HG03521 (cell line): ENCODE results near the gene CAD.

ENCODE experiments used
- ATAC-seq: cut with Tn5 transposase; IDR thresholded peaks from one replicate; pipeline ENCODE4 v1.9.1; 2021; ENCODE audit warnings: mild to moderate bottlenecking, moderate library complexity; ENCODE audit not compliant: unreplicated experiment

The CAD gene

GRCh38 chr2:27222407-27222806, 5.2 kb downstream of the CAD start:
- no peak for ATAC-seq

- ATAC-seq: no peak
Measured at GRCh38 chr2:27223416-27223815, 6.2 kb downstream of the CAD start.

- ATAC-seq: no peak
Measured at GRCh38 chr2:27225526-27225925, 8.4 kb downstream of the CAD start.

GRCh38 chr2:27227501-27227900, 10.3 kb downstream of the CAD start:
- no peak for ATAC-seq

GRCh38 chr2:27231921-27232320, 14.8 kb downstream of the CAD start:
- ATAC-seq: no peak

GRCh38 chr2:27233341-27233740, 16.2 kb downstream of the CAD start:
- ATAC-seq: no peak

- no peak for ATAC-seq
Measured at GRCh38 chr2:27236136-27236535, 19.0 kb downstream of the CAD start.

GRCh38 chr2:27236626-27237025, 19.5 kb downstream of the CAD start:
- no peak for ATAC-seq

- ATAC-seq: no peak
Measured at GRCh38 chr2:27237341-27237945, 20.3 kb downstream of the CAD start.

GRCh38 chr2:27238976-27239375, 21.8 kb downstream of the CAD start:
- no peak for ATAC-seq

GRCh38 chr2:27240406-27240805, 23.2 kb downstream of the CAD start:
- no peak for ATAC-seq

- ATAC-seq: no peak
Measured at GRCh38 chr2:27241761-27242613, 24.8 kb downstream of the CAD start.

- ATAC-seq: no peak
Measured at GRCh38 chr2:27242614-27242951, 25.4 kb downstream of the CAD start.

- no peak for ATAC-seq
Measured at GRCh38 chr2:27243391-27244130, 26.4 kb downstream of the CAD start.

GRCh38 chr2:27245116-27245515, 27.9 kb downstream of the CAD start:
- ATAC-seq: no peak

- ATAC-seq: no peak
Measured at GRCh38 chr2:27245626-27246025, 28.5 kb downstream of the CAD start.

- no peak for ATAC-seq
Measured at GRCh38 chr2:27247893-27248292, 30.7 kb downstream of the CAD start.

GRCh38 chr2:27249159-27249890, 32.2 kb downstream of the CAD start:
- ATAC-seq: no peak

GRCh38 chr2:27249891-27250651, 32.9 kb downstream of the CAD start:
- no peak for ATAC-seq

- no peak for ATAC-seq
Measured at GRCh38 chr2:27250652-27251379, 33.6 kb downstream of the CAD start.
